GM12801 (cell line): Measurements from ENCODE around the gene QTRT2.

Experiments used
- TF ChIP-seq, protein P1 (sequence below): IDR thresholded peaks from one replicate; pipeline ENCODE4 v1.5.1; 2011; ENCODE audit warnings: control low read depth; ENCODE audit not compliant: insufficient read length; ENCODE audit errors: extremely low read depth

The QTRT2 gene

DNA sequence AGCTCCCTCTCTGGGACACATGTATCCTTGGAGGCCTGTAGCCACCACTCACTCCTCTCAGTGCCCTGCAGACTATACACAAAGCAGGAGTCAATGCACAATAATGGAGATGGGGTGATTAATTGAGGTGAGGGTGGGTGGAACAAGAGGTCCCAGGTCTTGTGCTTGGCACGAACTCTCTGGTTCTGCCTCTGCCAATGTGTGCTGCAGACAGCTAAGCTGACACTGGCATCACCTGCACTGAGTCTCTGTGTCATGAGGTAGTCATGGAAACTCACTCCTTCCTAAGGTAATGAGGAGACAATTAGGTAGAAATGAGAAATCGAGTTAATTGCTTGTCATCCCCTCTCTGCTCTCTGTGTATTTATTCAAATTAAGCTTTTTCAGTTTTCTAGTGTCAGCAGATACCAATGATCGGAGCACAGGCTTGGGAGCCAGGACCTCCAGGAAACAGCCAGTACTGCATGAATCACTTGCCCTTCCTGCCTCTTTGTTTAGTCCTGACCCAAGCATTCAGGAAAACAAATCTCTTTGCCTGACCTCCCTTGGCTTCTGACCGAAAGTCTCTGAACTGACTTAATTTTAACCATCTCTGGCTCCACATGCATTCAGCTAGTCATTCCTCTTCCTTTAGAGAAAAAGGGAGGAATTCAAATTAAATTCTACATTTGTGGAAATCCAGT is 65.6 kb downstream of the QTRT2 start:
- TF ChIP-seq, protein P1, sequence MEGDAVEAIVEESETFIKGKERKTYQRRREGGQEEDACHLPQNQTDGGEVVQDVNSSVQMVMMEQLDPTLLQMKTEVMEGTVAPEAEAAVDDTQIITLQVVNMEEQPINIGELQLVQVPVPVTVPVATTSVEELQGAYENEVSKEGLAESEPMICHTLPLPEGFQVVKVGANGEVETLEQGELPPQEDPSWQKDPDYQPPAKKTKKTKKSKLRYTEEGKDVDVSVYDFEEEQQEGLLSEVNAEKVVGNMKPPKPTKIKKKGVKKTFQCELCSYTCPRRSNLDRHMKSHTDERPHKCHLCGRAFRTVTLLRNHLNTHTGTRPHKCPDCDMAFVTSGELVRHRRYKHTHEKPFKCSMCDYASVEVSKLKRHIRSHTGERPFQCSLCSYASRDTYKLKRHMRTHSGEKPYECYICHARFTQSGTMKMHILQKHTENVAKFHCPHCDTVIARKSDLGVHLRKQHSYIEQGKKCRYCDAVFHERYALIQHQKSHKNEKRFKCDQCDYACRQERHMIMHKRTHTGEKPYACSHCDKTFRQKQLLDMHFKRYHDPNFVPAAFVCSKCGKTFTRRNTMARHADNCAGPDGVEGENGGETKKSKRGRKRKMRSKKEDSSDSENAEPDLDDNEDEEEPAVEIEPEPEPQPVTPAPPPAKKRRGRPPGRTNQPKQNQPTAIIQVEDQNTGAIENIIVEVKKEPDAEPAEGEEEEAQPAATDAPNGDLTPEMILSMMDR: no peak

DNA sequence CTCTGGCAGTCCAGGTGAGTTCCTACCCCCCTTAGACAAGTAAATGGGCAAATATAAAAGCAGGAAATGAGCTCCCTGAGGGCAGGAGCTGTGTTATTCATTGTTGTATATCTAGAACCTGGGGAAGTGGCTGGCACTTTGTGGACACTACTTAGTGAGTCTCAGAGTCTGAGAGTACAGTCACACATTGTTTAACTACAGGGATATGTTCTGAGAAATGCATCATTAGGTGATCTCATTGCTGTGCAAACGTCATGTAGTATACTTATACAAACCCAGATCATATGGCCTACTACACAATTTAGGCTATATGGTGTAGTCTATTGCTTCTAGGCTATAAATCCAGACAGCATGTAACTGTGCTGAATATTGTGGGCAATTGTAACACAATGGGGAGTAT is 69.9 kb downstream of the QTRT2 start:
- TF ChIP-seq, protein P1: no peak

DNA sequence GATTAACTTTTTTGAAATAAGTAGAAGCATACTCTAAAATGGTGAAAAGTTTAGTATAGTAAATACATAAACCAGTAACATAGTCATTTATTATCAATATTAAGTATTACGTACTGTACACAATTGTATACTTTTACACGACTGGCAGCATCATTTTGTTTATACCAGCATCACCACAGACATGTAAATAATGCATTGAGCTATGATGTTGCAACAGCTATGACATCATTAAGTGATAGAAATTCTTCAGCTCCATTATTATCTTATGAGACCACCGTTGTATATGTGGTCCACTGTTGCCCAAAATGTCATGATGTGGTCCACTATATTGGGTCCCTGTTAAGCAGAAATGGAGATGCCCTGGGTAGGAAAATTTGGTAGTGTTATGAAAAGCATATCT is 71.0 kb downstream of the QTRT2 start:
- TF ChIP-seq, protein P1: no peak

DNA sequence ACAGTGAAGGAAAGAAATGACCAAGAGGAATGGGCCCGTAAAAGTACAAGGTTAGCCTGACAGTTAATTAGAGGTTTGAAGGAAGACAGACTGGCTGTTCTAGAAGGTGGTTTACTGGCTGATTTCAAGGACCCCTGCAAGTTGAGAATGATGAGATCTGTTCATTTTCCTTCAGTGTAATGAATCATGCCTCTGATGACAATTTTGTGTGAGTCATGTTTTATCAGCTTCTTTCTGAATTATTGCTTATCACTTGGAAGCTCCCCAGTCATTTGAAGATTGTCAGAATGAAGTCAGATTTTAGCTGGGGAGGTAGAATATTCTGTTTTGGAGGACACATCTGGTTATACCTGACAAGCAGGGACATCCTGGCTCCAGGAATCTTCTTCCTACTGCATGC is 71.7 kb downstream of the QTRT2 start:
- TF ChIP-seq, protein P1: no peak

DNA sequence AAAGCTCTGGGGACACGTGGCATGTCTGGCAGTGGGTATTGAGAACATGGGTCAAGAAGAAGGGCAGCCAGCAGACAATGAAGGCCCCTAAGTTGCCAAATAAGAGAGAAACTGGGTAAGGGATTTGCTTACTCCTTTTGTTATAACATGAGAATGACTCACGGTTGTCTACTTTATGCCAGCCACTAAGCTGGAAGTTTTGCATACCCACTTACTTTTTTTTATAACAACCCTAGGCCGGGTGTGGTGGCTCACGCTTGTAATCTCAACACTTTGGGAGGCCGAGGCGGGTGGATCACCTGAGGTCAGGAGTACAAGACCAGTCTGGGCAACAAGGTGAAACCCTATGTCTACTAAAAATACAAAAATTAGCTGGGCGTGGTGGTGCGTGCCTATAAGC is 72.3 kb downstream of the QTRT2 start:
- TF ChIP-seq, protein P1: no peak

DNA sequence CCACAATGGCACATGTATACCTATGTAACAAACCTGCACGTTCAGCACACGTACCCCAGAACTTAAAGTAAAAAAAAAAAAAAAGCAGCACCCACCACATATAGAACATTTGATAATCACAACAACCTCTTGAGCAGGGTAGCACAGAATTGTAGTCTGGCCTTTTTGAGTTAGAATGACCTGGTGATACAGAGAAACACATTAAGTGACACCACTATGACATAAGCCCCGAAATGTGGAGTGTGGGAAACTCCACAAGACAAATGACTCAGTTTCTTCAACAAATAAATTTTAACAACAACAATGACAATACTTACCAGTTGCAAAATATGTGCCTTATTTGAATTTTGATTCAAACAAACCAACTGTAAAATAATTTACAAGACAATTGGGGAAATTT is 76.0 kb downstream of the QTRT2 start:
- TF ChIP-seq, protein P1: no peak

DNA sequence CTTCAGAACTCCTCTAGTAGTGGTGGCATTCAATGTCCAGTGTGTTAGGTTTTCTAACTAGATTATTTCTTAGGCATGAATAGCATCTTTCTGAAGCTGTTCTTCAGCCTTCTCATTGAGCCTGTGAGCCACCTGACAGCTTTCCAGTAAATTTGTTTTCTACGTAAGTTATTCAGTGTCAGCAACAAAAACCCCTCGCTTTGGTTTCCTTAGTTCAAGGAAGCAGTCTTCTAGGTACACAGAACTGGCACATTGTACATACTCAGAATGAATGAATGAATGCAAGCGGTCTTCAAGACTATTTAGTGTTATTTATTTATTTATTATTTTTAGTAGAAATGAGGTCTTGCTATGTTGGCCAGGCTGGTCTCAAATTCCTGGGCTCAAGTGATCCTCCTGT is 77.4 kb downstream of the QTRT2 start:
- TF ChIP-seq, protein P1: no peak
